Measurements from ENCODE around the gene FXYD6.
A peak's percentile ranks its signal among the peaks of the same experiment; 100 is the strongest.

FXYD6 gene

GRCh38 chr11:117877120-117877784 lies 794 bp upstream of the FXYD6 start:
- peaks cover 40 to 53% of the 10 kb centered on the region in 2 donors for H3K27me3 ChIP-seq (ENCODE audit: control insufficient read depth in 2 of 2, insufficient read depth in 2 of 2, low read length in 2 of 2)
- peaks cover 3 to 10% of the 10 kb centered on the region in 2 donors for H3K4me1 ChIP-seq (ENCODE audit: control insufficient read depth in 2 of 2, insufficient read depth in 2 of 2, low read length in 2 of 2)

DNA sequence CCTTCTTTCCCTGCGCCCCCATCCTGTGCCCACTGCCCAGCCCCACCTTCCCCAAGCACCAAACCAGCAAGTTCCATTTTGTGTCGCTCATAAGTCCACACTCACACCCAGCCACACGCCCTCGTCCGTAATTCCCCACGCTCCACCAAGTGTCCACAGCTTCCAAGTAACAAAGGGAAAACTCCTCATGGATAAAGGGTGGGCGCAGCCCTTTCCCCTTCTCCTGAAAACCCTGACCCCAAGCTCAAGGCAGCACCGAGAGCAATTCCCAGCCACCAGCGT lies 458 bp downstream of the FXYD6 start:
- Histone ChIP-seq H3K27ac (ENCODE audit: low read depth in 2 of 2, low read length in 2 of 2) (peak overlapping the region in 1 of 2 donors; percentile 23), H3K36me3 (ENCODE audit: control insufficient read depth in 2 of 2, insufficient read depth in 2 of 2, low read length in 2 of 2) (no peaks in the 10 kb centered on the region)

More at GRCh38 chr11:117877120-117877784, 794 bp upstream of the FXYD6 start:
- peak overlapping the region in 1 of 2 donors; percentile 63 for H3K27ac ChIP-seq (ENCODE audit: low read depth in 2 of 2, low read length in 2 of 2)
- H3K36me3 ChIP-seq (ENCODE audit: control insufficient read depth in 2 of 2, insufficient read depth in 2 of 2, low read length in 2 of 2): no peaks in the 10 kb centered on the region
- peak overlapping the region in 1 of 2 donors; percentile 32 for H3K9ac ChIP-seq (ENCODE audit: low read depth in 1 of 2, low read length in 2 of 2)
- no peaks in the 10 kb centered on the region for H3K9me3 ChIP-seq (ENCODE audit: control insufficient read depth in 2 of 2, low read length in 2 of 2)
- peak overlapping the region; percentile 45 to 51 for H3K4me3 ChIP-seq (ENCODE audit: low read length in 2 of 2)

GRCh38 chr11:117875382-117876058 lies 938 bp downstream of the FXYD6 start:
- Histone ChIP-seq H3K27me3 (ENCODE audit: control insufficient read depth in 2 of 2, insufficient read depth in 2 of 2, low read length in 2 of 2) (peaks cover 40 to 48% of the 10 kb centered on the region in 2 donors), H3K9ac (ENCODE audit: low read depth in 1 of 2, low read length in 2 of 2) (peak overlapping the region; percentile 5 to 25), H3K4me3 (ENCODE audit: low read length in 2 of 2) (peak overlapping the region; percentile 47 to 74), H3K4me1 (ENCODE audit: control insufficient read depth in 2 of 2, insufficient read depth in 2 of 2, low read length in 2 of 2) (peaks cover 3 to 12% of the 10 kb centered on the region in 2 donors), H3K36me3 (ENCODE audit: control insufficient read depth in 2 of 2, insufficient read depth in 2 of 2, low read length in 2 of 2) (no peaks in the 10 kb centered on the region), H3K9me3 (ENCODE audit: control insufficient read depth in 2 of 2, low read length in 2 of 2) (no peaks in the 10 kb centered on the region), H3K27ac (ENCODE audit: low read depth in 2 of 2, low read length in 2 of 2) (peak overlapping the region in 1 of 2 donors; percentile 23)

More for the DNA sequence above, 458 bp downstream of the FXYD6 start:
- no peaks in the 10 kb centered on the region for H3K9me3 ChIP-seq (ENCODE audit: control insufficient read depth in 2 of 2, low read length in 2 of 2)
- H3K27me3 ChIP-seq (ENCODE audit: control insufficient read depth in 2 of 2, insufficient read depth in 2 of 2, low read length in 2 of 2): peaks cover 40 to 49% of the 10 kb centered on the region in 2 donors
- H3K9ac ChIP-seq (ENCODE audit: low read depth in 1 of 2, low read length in 2 of 2): peak overlapping the region in 1 of 2 donors; percentile 25
- H3K4me1 ChIP-seq (ENCODE audit: control insufficient read depth in 2 of 2, insufficient read depth in 2 of 2, low read length in 2 of 2): peaks cover 3 to 12% of the 10 kb centered on the region in 2 donors
- H3K4me3 ChIP-seq (ENCODE audit: low read length in 2 of 2): peak overlapping the region; percentile 47 to 74

DNA sequence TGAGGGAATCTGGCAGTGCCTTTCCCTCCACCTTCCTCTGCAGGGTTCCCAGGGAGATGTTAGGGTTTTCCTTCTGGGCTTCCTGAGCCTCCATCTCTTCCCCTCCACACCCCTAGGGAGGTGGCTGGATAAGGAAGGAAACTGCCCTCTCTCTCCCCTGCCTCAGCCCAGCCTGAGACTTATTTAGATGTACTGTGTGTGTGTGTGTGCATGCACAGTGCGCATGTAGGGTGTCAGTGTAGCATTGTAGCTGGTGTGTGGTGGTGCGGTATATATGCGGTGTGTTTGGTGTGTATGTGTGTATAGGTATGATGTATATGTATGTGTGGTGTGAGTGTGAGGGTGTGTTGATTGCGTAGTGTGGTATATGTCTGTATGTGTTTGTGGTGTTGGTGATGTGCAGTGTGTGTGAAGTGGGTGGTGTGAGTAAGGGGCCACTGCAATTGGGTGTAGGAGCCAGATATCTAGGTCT lies 1.5 kb downstream of the FXYD6 start:
- Histone ChIP-seq H3K4me3 (ENCODE audit: low read length in 2 of 2) (peak overlapping the region in 1 of 2 donors; percentile 74), H3K36me3 (ENCODE audit: control insufficient read depth in 2 of 2, insufficient read depth in 2 of 2, low read length in 2 of 2) (no peaks in the 10 kb centered on the region), H3K27me3 (ENCODE audit: control insufficient read depth in 2 of 2, insufficient read depth in 2 of 2, low read length in 2 of 2) (peaks cover 40 to 48% of the 10 kb centered on the region in 2 donors), H3K4me1 (ENCODE audit: control insufficient read depth in 2 of 2, insufficient read depth in 2 of 2, low read length in 2 of 2) (peaks cover 3 to 12% of the 10 kb centered on the region in 2 donors), H3K27ac (ENCODE audit: low read depth in 2 of 2, low read length in 2 of 2) (peak overlapping the region in 1 of 2 donors; percentile 43), H3K9me3 (ENCODE audit: control insufficient read depth in 2 of 2, low read length in 2 of 2) (no peaks in the 10 kb centered on the region), H3K9ac (ENCODE audit: low read depth in 1 of 2, low read length in 2 of 2) (peak overlapping the region in 1 of 2 donors; percentile 5)

DNA sequence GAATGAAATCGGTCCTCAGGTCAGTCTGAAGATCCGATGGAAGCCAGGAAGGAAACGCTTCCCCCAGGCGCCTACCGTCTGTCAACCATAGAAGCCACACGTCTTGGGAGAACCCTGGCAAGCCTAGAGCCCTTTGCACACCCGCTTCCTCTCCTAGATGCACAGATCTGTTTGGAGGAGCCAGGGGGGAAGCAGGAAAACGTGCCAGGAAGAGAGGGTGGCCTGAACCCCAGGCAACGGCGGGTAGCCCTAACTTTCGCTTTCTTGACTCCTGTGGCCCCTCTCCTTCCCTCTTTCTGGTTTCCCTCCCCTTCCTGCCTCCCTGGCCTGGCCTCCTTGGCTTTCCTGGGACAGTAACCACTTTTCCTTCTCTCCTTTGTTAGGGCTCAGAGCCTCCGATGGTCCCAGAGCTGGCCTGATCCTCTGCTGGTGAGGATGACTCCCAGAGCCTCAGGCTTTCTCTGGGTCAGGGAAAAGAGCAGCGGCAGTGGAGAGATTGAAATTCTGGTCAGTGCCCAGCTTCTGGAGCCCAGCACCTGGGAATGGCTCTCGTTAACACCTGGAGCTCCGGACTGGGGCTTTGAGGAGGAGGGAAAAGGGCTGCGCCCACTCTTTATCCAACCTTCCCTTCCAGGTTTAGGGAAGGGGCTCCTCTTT lies 2.1 kb downstream of the FXYD6 start:
- Histone ChIP-seq H3K36me3 (ENCODE audit: control insufficient read depth in 2 of 2, insufficient read depth in 2 of 2, low read length in 2 of 2) (no peaks in the 10 kb centered on the region), H3K4me1 (ENCODE audit: control insufficient read depth in 2 of 2, insufficient read depth in 2 of 2, low read length in 2 of 2) (peaks cover 3 to 12% of the 10 kb centered on the region in 2 donors), H3K4me3 (ENCODE audit: low read length in 2 of 2) (peak overlapping the region in 1 of 2 donors; percentile 31), H3K9ac (ENCODE audit: low read depth in 1 of 2, low read length in 2 of 2) (no peak overlapping the region), H3K27me3 (ENCODE audit: control insufficient read depth in 2 of 2, insufficient read depth in 2 of 2, low read length in 2 of 2) (peaks cover 40 to 44% of the 10 kb centered on the region in 2 donors), H3K27ac (ENCODE audit: low read depth in 2 of 2, low read length in 2 of 2) (peak overlapping the region in 1 of 2 donors; percentile 43), H3K9me3 (ENCODE audit: control insufficient read depth in 2 of 2, low read length in 2 of 2) (no peaks in the 10 kb centered on the region)

DNA sequence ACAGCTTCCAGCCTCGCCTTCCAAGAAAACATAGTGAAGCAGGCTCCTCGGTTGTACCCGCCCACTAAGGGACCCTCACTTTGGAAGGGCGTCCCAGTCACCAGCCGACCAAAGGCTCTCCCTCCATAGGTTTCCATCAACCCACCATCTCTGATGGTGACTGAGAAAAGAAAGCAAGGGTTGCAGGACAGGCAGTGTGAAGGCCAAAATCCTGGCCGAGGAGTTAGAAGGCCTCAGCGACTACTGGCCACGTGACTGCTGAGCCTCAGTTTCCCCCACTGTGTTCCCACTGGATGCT lies 2.7 kb downstream of the FXYD6 start:
- Histone ChIP-seq H3K4me3 (ENCODE audit: low read length in 2 of 2) (no peak overlapping the region), H3K9me3 (ENCODE audit: control insufficient read depth in 2 of 2, low read length in 2 of 2) (no peaks in the 10 kb centered on the region), H3K9ac (ENCODE audit: low read depth in 1 of 2, low read length in 2 of 2) (no peak overlapping the region), H3K36me3 (ENCODE audit: control insufficient read depth in 2 of 2, insufficient read depth in 2 of 2, low read length in 2 of 2) (no peaks in the 10 kb centered on the region), H3K4me1 (ENCODE audit: control insufficient read depth in 2 of 2, insufficient read depth in 2 of 2, low read length in 2 of 2) (peaks cover 6 to 12% of the 10 kb centered on the region in 2 donors), H3K27me3 (ENCODE audit: control insufficient read depth in 2 of 2, insufficient read depth in 2 of 2, low read length in 2 of 2) (peaks cover 35 to 38% of the 10 kb centered on the region in 2 donors), H3K27ac (ENCODE audit: low read depth in 2 of 2, low read length in 2 of 2) (no peak overlapping the region)

DNA sequence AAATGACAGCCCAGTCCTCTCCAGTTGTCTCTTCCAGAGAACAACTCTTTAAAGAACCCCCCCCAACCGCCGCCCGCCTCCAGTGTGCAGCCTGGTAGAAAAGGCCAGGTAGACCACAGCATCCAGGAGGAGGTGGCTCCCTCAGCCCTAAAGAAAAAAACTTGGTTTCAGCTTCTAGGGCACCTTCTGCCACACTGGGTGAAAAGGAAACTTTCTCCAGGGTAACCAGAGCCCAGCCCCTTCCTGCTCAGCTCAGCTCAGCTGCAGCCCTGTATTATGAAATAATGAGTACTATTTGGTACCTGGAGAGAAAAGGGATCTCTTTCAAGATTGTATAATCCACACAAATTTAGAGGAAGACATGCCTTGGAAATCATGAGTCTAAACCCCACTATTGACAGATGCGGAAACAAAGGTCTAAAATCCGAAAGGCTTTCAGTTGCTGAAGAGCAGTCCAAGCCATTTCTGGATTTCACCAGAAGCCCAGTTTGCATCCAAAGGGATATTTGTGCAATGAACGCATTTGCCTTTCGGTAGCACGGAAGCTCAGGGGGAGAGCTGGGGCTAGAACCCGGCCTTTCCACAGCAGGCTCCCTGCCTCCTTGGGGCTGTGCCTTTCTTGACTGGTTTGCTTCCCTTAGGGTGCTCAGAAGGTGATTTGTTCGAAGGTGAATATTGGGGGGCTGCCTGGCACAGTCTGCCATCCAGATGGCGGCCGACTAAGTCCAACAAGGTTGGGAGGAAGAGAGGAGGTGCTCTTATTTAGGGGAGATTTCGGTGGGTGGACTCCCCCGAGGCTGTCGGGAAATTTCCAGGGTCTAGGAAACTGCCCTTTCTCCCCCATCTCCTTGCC lies 3.3 kb downstream of the FXYD6 start:
- no peak overlapping the region for H3K27ac ChIP-seq (ENCODE audit: low read depth in 2 of 2, low read length in 2 of 2)
- peaks cover 6 to 12% of the 10 kb centered on the region in 2 donors for H3K4me1 ChIP-seq (ENCODE audit: control insufficient read depth in 2 of 2, insufficient read depth in 2 of 2, low read length in 2 of 2)
- H3K9me3 ChIP-seq (ENCODE audit: control insufficient read depth in 2 of 2, low read length in 2 of 2): no peaks in the 10 kb centered on the region
- no peak overlapping the region for H3K9ac ChIP-seq (ENCODE audit: low read depth in 1 of 2, low read length in 2 of 2)
- H3K4me3 ChIP-seq (ENCODE audit: low read length in 2 of 2): no peak overlapping the region
- H3K27me3 ChIP-seq (ENCODE audit: control insufficient read depth in 2 of 2, insufficient read depth in 2 of 2, low read length in 2 of 2): peaks cover 32 to 33% of the 10 kb centered on the region in 2 donors
- H3K36me3 ChIP-seq (ENCODE audit: control insufficient read depth in 2 of 2, insufficient read depth in 2 of 2, low read length in 2 of 2): no peaks in the 10 kb centered on the region

DNA sequence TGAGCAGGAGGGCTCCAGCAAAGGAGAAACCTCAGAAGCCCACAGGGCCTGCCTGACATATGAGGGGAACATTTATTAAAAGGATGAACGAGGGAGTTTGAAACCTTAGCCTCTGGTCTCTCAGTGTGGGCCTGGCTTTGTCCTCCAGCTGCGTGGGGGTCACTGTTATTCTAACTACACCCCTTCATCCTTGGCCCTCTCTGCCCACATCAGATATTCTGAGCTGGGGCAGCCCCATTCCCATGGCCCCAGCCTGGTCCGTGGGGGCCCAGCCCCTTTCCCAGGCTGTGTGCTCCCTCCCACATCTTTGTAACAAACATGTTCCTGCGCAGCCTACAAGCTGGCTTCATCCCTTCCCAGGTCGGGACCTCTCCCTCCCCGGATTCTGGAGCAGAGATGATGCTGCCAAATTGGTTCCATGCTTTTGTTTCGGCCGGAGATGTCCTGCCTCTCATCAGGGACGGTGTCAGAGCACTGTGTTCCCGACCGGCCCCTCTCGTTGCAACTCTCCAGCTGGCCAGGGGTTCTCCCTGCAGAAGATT lies 4.0 kb downstream of the FXYD6 start:
- Histone ChIP-seq H3K9ac (ENCODE audit: low read depth in 1 of 2, low read length in 2 of 2) (no peak overlapping the region), H3K4me3 (ENCODE audit: low read length in 2 of 2) (no peak overlapping the region), H3K9me3 (ENCODE audit: control insufficient read depth in 2 of 2, low read length in 2 of 2) (no peaks in the 10 kb centered on the region), H3K4me1 (ENCODE audit: control insufficient read depth in 2 of 2, insufficient read depth in 2 of 2, low read length in 2 of 2) (peaks cover 6 to 12% of the 10 kb centered on the region in 2 donors), H3K36me3 (ENCODE audit: control insufficient read depth in 2 of 2, insufficient read depth in 2 of 2, low read length in 2 of 2) (no peaks in the 10 kb centered on the region), H3K27ac (ENCODE audit: low read depth in 2 of 2, low read length in 2 of 2) (no peak overlapping the region), H3K27me3 (ENCODE audit: control insufficient read depth in 2 of 2, insufficient read depth in 2 of 2, low read length in 2 of 2) (peaks cover 26 to 29% of the 10 kb centered on the region in 2 donors)

DNA sequence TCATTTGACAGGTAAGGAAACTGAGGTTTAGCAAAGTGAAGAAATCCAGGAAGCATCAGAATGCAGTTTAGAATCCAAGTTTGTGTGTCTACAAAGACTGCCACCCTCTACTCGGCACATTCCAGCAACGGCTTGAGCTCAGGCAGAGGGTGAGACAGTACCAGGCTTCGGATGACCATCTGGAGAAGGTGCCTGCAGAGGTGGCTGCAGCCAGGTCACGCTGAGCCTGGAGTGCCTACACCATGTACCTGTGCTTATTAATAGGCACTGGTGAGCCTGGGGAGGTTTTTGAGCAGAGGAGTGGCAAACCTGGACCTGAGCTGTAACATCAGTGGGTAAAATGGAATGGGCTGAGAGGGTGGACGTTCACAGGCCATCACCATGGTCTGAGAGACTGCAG lies 4.7 kb downstream of the FXYD6 start:
- Histone ChIP-seq H3K36me3 (ENCODE audit: control insufficient read depth in 2 of 2, insufficient read depth in 2 of 2, low read length in 2 of 2) (no peaks in the 10 kb centered on the region), H3K27ac (ENCODE audit: low read depth in 2 of 2, low read length in 2 of 2) (no peak overlapping the region), H3K4me1 (ENCODE audit: control insufficient read depth in 2 of 2, insufficient read depth in 2 of 2, low read length in 2 of 2) (peaks cover 6 to 9% of the 10 kb centered on the region in 2 donors), H3K27me3 (ENCODE audit: control insufficient read depth in 2 of 2, insufficient read depth in 2 of 2, low read length in 2 of 2) (peaks cover 20 to 23% of the 10 kb centered on the region in 2 donors), H3K4me3 (ENCODE audit: low read length in 2 of 2) (no peak overlapping the region), H3K9ac (ENCODE audit: low read depth in 1 of 2, low read length in 2 of 2) (no peak overlapping the region), H3K9me3 (ENCODE audit: control insufficient read depth in 2 of 2, low read length in 2 of 2) (no peaks in the 10 kb centered on the region)
